KMS-11 (cell line): ENCODE data around the gene POGZ.
A peak's percentile ranks its signal among the peaks of the same experiment; 100 is the strongest.
"Not testable (repeated sequence)": the region's sequence is repeated elsewhere in the genome, so short reads cannot be mapped to it uniquely, and the experiment has no call there.

Source experiments
- H2AFZ ChIP-seq: fragments of 200-600 bp; sonication (generic); 2 replicates; pipeline ENCODE4 v1.6.1; 2016; ENCODE audit warnings: antibody characterized with exemption, mixed run types, low read depth
- H3K27ac ChIP-seq: fragments of 200-600 bp; sonication (generic); 2 replicates; pipeline ENCODE4 v1.6.1; 2016; ENCODE audit warnings: mild to moderate bottlenecking, mixed run types
- H3K27me3 ChIP-seq: fragments of 200-600 bp; sonication (generic); 2 replicates; pipeline ENCODE4 v1.6.1; 2017; ENCODE audit warnings: mild to moderate bottlenecking, low read depth, mixed run types, moderate library complexity; ENCODE audit not compliant: insufficient read depth
- H3K36me3 ChIP-seq: fragments of 200-600 bp; sonication (generic); 2 replicates; pipeline ENCODE4 v1.6.1; 2017; ENCODE audit warnings: mild to moderate bottlenecking, mixed run types; ENCODE audit not compliant: insufficient read depth
- H3K4me1 ChIP-seq: fragments of 200-600 bp; sonication (generic); 2 replicates; pipeline ENCODE4 v1.6.1; 2016; ENCODE audit warnings: mild to moderate bottlenecking, low read depth, mixed run types; ENCODE audit not compliant: poor library complexity, severe bottlenecking
- H3K4me2 ChIP-seq: fragments of 200-600 bp; sonication (generic); 2 replicates; pipeline ENCODE4 v1.7.0; 2016; ENCODE audit warnings: mild to moderate bottlenecking, mixed run types
- H3K4me3 ChIP-seq: fragments of 200-600 bp; sonication (generic); IDR thresholded peaks from 2 replicates; pipeline ENCODE4 v1.6.1; 2017; ENCODE audit warnings: low read depth, low read length, mixed read lengths; ENCODE audit not compliant: insufficient read depth
- H3K79me2 ChIP-seq: fragments of 200-600 bp; sonication (generic); 2 replicates; pipeline ENCODE4 v1.6.1; 2016; ENCODE audit warnings: low read depth, mixed run types; ENCODE audit not compliant: insufficient read depth
- H3K9ac ChIP-seq: fragments of 200-600 bp; sonication (generic); 2 replicates; pipeline ENCODE4 v1.6.1; 2016; ENCODE audit warnings: mild to moderate bottlenecking, mixed run types
- H4K20me1 ChIP-seq: fragments of 200-600 bp; sonication (generic); 2 replicates; pipeline ENCODE4 v1.6.1; 2016; ENCODE audit warnings: mild to moderate bottlenecking, mixed run types; ENCODE audit not compliant: insufficient read depth
- TF ChIP-seq, protein P1 (sequence below): fragments of 200-600 bp; sonication (generic); conservative IDR thresholded peaks from 2 replicates; pipeline ENCODE4 v1.6.1; 2017; ENCODE audit warnings: low read depth, mild to moderate bottlenecking, antibody characterized with exemption, low read length, moderate library complexity, mixed read lengths

POGZ gene

DNA sequence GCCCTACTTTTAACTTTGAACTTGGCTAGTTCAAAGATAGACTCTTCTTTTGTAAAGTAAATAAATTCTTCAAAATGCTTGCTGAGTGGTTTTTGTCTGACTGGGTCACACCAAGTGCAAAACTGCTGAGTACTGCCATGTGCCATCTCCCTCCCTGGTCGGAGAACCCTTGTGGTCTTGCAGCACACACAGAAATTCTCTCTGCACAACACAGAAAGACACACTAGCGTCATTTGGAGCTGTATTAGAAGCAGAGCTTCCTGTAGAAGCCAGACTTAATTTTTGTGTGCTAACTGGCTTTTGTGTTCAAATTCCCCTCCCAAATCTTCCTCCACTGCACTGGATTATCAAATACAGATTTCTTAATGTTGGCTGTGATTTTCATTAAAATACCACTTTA, 57.4 kb downstream of the POGZ start:
- TF ChIP-seq, protein P1, sequence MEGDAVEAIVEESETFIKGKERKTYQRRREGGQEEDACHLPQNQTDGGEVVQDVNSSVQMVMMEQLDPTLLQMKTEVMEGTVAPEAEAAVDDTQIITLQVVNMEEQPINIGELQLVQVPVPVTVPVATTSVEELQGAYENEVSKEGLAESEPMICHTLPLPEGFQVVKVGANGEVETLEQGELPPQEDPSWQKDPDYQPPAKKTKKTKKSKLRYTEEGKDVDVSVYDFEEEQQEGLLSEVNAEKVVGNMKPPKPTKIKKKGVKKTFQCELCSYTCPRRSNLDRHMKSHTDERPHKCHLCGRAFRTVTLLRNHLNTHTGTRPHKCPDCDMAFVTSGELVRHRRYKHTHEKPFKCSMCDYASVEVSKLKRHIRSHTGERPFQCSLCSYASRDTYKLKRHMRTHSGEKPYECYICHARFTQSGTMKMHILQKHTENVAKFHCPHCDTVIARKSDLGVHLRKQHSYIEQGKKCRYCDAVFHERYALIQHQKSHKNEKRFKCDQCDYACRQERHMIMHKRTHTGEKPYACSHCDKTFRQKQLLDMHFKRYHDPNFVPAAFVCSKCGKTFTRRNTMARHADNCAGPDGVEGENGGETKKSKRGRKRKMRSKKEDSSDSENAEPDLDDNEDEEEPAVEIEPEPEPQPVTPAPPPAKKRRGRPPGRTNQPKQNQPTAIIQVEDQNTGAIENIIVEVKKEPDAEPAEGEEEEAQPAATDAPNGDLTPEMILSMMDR, result no peak
- H3K79me2 ChIP-seq, result peaks cover 46% of the 10 kb centered on the region
- H3K27ac ChIP-seq, result peak overlapping the region; percentile 82
- H3K9ac ChIP-seq, result peak overlapping the region; percentile 92; the same call in 1 of the 2 replicates
- peaks cover 72% of the 10 kb centered on the region for H3K4me1 ChIP-seq
- no peaks in the 10 kb centered on the region for H4K20me1 ChIP-seq
- no peak overlapping the region for H2AFZ ChIP-seq
- no peaks in the 10 kb centered on the region for H3K27me3 ChIP-seq
- no peak overlapping the region for H3K4me3 ChIP-seq
- peak overlapping the region; percentile 97 for H3K4me2 ChIP-seq
- peaks cover 34% of the 10 kb centered on the region; the same call in 1 of the 2 replicates for H3K36me3 ChIP-seq

DNA sequence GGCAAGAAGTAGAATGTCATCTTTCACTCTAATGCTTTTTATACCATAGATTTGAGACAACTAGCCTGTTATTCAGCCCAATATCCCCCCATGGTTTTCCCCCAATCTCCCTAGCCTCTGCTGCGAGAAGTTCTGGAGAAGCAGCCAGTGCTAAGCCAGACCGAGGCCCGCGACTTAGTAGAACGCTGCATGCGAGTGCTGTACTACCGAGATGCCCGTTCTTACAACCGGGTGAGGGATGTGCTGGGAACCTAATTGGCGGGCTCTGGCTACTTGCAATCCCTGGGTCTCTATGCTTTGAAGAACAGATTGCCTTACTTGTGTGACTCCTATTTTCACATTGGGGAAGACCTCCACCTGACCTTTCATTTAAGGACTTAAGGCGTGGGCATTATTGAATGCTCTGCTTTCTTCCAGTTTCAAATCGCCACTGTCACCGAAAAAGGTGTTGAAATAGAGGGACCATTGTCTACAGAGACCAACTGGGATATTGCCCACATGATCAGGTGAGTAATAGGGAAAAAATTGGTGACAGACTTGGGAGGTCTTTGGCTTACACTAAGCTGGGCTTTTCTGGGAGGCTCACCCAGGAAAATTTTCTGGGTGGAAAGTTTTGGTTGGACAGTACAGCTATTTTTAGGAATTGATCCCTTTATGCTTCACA, 58.0 kb downstream of the POGZ start:
- Histone ChIP-seq H3K9ac (peak overlapping the region; percentile 92; the same call in 1 of the 2 replicates), H3K36me3 (peaks cover 34% of the 10 kb centered on the region; the same call in 1 of the 2 replicates), H3K4me1 (peaks cover 66% of the 10 kb centered on the region), H3K27ac (peak overlapping the region; percentile 82), H2AFZ (no peak overlapping the region), H3K4me3 (peak overlapping the region; percentile 99), H3K79me2 (peaks cover 46% of the 10 kb centered on the region), H3K27me3 (no peaks in the 10 kb centered on the region), H3K4me2 (peak overlapping the region; percentile 97), H4K20me1 (no peaks in the 10 kb centered on the region)
- TF ChIP-seq, protein P1, result no peak; the same call in 1 of the 2 replicates

DNA sequence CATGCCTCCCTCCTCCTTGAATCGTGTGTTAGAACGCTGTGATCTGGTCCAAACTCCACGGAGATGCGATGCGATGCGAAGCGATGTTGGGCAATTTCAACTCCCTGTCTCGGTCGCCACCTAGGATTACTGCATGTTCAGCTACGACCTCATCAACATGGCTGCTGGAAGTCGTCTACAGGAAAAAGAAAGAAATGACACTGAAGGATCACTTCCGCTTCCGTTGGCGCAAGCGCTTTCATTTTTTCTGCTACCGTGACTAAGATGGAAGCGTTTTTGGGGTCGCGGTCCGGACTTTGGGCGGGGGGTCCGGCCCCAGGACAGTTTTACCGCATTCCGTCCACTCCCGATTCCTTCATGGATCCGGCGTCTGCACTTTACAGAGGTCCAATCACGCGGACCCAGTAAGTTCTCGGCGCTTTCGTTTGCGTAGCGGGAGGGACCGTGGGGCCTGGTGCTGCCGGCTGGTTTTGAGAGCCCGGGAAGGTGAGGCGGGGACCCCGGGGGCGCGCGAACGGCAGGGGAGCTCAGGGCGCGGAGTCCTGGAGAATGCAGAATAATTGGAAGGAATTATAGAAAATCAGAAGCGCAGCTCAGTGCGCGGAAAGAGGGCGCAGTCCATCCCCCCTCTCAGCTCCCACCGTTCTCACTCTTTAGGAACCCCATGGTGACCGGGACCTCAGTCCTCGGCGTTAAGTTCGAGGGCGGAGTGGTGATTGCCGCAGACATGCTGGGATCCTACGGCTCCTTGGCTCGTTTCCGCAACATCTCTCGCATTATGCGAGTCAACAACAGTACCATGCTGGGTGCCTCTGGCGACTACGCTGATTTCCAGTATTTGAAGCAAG, 59.7 kb downstream of the POGZ start, which contains the start of gene PSMB4:
Gene PSMB4 (plus strand): TSS at position 250 of the 848 bp plus-strand sequence. CDS start 15 bp downstream, at position 265.
- H4K20me1 ChIP-seq, result no peaks in the 10 kb centered on the region
- H3K9ac ChIP-seq, result peak within 1 kb of the TSS; percentile 92
- H3K27me3 ChIP-seq, result no peaks in the 10 kb centered on the region
- peak within 1 kb of the TSS; percentile 99 for H3K4me3 ChIP-seq
- peaks cover 46% of the 10 kb centered on the region for H3K79me2 ChIP-seq
- peaks cover 49% of the 10 kb centered on the region for H3K4me1 ChIP-seq
- H2AFZ ChIP-seq, result peak within 1 kb of the TSS; percentile 85
- H3K36me3 ChIP-seq, result peaks cover 24% of the 10 kb centered on the region; the same call in 1 of the 2 replicates
- H3K4me2 ChIP-seq, result peak within 1 kb of the TSS; percentile 97
- peak within 1 kb of the TSS; percentile 82 for H3K27ac ChIP-seq
- TF ChIP-seq, protein P1, result peak; percentile 54

DNA sequence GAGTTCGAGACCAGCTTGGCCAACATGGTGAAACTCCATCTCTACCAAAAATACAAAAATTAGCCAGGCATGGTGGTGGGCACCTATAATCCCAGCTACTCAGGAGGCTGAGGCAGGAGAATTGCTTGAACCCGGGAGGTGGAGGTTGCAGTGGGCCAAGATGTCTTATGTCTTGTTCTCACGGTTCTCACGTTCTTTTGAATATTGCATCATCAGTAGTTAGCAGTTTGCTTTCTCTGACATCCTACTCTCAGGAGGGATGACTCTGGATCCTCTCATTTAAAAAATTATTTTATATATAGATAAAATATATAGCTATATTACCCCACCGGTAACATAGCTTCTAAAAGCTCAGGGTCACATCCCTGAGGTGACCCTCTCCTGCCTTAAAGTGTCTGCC, 63.0 kb downstream of the POGZ start:
- H3K9ac ChIP-seq, H3K4me3 ChIP-seq, H4K20me1 ChIP-seq, H2AFZ ChIP-seq, H3K4me2 ChIP-seq, H3K27me3 ChIP-seq, H3K27ac ChIP-seq: not testable (repeated sequence)
- peaks cover 16% of the 10 kb centered on the region for H3K4me1 ChIP-seq
- H3K36me3 ChIP-seq, result peaks cover 10% of the 10 kb centered on the region; the same call in 1 of the 2 replicates
- H3K79me2 ChIP-seq, result peaks cover 20% of the 10 kb centered on the region
